ENCODE measurements around the gene ATP10A. TPM values are rescaled to one million over a fixed set of nuclear protein-coding genes. Genes with fewer than 3 reads are reported as not detected.

ATP10A gene
- total RNA-seq, 2 donors from 2014 or later, result 16.6 to 44.6 TPM

DNA sequence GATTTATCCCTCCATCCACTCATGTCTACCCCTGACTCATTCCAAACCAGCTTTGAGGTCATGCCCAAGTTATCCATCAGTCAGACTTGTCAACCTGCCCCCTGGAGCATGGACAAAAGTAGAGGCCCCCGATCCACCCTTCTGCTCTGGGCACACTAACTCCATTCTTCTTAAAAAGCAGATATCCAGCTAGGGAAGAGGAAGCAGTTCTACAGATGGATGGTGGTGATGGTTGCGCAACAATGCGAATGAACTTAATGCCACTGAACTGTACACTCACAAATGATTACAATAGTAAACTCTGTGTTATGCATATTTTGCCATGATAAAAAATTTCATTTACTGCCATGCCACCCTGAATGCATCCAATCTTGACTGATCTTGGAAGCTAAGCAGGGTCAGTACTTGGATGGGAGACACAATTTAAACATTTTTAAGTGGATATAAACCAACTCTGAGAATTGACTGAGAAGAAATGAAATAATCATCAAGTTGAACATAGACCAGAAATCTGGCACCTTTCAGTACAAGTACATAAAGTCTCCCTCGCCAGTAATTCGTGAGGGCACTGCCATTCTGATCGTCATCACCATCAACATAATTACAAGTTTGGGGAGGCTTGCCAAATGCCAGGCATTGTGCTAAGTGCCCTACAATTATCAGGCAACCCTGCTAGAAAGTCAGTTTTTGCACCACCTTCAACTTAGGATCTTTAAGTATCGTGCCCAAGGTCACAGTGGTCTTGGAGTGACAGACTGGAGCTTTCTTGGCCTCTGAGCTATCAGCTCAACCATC lies 124.8 kb downstream of the ATP10A start:
- Mint-ChIP-seq H3K27ac (peak overlapping the region in 1 of 2 donors; percentile 31), H3K9me3 (no peaks in the 10 kb centered on the region), H3K36me3 (no peaks in the 10 kb centered on the region)
- no peak for ATAC-seq
- no peak for DNase-seq (ENCODE audit: low spot score in 2 of 2)

DNA sequence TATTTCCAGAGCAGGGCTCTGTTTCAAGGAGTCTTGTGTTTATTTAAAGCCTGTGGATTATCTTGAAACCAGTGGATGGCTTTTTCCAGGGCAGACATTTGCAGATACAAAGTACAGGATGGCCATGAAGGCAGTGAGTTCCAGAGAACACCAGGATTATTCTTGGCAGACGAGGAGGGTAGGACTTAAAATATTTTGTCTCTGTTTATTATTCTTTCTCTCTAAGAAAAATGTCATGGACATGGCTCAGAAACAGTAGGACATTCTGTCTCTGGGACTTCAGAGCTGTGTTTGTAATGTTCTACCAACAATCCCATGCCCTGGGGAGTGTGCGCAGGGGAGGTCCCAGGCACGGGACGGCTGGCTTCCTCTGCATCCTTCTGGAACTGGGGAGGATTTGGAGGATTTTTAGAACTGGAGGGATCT lies 125.9 kb downstream of the ATP10A start:
- no peak for DNase-seq (ENCODE audit: low spot score in 2 of 2)
- no peak for ATAC-seq
- Mint-ChIP-seq H3K9me3 (no peaks in the 10 kb centered on the region), H3K27ac (peak overlapping the region in 1 of 2 donors; percentile 65), H3K36me3 (no peaks in the 10 kb centered on the region)

DNA sequence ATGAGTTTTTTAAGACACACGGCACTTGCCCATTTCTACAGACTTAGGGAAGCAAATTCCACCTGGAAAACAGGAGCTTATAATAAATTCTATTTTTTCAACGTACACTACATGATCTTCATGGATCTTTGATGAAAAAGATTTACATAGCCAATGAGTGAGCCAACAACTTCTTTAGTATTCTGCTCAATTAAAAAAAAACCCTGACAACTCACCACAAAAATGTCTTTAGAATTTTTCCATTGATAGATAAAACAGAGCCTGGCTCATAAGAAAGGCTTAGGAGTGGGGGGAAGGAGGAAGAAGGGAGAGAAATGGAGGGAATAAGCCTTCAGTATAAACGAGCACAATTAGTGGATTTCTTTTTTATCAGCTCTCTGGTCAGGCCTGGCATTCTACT lies 126.7 kb downstream of the ATP10A start:
- no peaks in the 10 kb centered on the region for H3K36me3 Mint-ChIP-seq
- no peak for DNase-seq (ENCODE audit: low spot score in 2 of 2)
- ATAC-seq, result no peak
- H3K9me3 Mint-ChIP-seq, result no peaks in the 10 kb centered on the region
- peak overlapping the region; percentile 13 to 73 for H3K27ac Mint-ChIP-seq

DNA sequence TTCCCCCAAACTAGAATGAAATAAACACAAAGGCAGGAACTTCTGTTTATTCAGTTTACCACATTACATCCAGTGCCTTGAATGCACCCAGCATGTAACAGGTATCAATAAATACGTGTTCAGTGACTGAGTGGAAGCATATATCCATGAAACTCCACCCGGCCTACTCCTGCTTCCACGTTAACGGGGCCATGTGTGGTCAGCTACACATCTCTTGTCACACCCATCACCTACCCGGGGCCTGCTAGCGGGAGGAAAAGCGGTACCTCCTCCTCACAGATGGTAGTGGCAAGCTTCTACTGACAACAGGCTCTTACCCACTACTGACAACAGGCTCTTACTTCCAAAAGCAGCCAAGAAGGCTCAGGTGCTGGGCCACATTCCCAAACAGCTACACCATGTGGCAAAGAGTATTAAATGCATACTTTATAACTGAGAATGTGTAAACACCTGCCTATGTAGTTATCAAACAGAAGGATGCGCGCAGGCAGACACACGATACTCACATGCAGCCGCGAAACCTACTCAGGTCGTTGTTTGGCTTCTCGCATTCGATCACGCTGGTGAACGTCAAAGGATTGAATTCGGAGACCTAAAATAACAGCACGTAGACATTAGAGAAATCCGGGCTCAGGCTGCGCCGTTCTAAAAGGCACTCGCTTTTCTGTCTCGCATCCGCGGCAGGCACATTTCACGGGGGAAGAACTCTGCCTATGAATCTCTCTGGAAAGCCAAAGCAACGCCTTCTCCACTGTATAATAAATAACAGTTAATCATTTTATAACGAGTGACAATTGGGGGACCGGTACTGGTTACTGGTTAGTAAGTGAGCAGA lies 127.4 kb downstream of the ATP10A start:
- no peak for DNase-seq (ENCODE audit: low spot score in 2 of 2)
- Mint-ChIP-seq H3K36me3 (no peaks in the 10 kb centered on the region), H3K27ac (peak overlapping the region; percentile 13 to 88), H3K9me3 (no peaks in the 10 kb centered on the region)
- no peak for ATAC-seq

DNA sequence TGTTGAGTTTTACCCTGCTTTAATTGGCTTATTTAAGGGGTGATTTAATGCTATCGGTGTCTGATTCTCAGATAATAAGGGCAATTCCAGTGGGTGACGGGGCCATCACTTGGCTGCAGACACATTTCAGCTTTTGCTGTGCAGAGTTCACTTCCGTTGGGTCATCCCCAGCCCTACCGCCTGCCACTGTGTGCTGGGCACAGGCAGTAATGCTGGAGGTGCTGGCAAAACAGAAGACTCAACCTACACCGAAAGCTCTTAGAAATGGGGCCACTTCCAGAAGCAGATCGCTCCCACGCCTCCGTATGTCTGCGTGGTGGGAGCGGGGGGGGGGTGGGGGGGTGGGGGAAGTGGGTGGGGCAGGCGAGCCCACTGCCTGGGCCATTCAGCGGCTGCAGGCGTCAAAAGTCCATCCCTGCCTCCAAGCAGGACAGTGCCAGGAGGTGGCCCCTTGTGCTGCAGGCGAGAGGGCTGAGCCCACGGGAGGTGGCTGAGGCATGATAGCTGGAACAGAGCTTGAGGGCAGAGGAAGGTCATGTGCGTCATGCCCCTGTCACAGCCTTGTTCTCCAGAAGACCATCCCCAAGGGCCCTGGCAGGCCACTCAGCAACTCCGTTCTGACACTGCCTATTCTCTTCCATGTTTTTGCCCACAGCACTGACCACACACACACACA lies 128.3 kb downstream of the ATP10A start:
- ATAC-seq (no peak), DNase-seq (ENCODE audit: low spot score in 2 of 2) (no peak)
- H3K36me3 Mint-ChIP-seq, result no peaks in the 10 kb centered on the region
- H3K27ac Mint-ChIP-seq, result no peak overlapping the region
- no peaks in the 10 kb centered on the region for H3K9me3 Mint-ChIP-seq

DNA sequence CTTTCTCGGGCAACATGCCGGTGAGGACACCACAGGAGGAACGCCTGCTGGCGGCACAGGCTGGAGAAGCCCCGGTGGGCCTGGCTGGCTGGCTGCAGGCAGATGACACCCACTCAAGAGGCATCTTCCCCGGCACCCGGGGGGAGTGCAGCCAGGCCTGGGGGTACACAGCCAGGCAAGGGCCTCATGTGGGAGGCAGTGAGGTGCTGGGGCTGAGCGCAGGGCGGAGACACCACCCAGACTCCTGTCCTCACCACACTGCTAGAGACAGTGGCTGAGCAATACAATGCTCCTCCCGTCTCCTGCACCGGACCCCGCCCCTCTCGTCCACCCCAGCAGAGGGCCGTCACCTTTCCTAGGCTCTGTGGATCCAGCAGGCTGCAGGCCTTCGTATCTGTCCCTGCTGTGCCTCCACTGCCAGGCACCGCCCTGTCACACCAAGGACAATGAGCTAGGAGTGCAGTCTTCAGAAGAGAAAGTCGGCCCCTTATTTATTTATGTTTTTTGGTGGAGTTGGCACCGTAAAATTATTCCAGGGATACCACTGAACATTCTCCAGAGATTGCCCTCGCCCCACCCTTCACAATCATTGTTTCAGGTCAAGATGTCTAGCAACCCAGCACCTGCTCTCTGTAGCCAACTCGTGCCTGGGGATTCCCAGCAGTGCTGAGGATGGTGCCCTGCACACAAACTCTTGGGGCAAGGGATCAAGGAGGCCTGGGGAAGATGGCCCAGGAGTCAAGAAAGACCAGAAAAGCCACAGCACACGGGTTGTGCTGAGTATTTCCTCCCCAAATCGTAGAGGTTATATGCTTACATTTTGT lies 129.1 kb downstream of the ATP10A start:
- ATAC-seq, result no peak
- no peaks in the 10 kb centered on the region for H3K9me3 Mint-ChIP-seq

DNA sequence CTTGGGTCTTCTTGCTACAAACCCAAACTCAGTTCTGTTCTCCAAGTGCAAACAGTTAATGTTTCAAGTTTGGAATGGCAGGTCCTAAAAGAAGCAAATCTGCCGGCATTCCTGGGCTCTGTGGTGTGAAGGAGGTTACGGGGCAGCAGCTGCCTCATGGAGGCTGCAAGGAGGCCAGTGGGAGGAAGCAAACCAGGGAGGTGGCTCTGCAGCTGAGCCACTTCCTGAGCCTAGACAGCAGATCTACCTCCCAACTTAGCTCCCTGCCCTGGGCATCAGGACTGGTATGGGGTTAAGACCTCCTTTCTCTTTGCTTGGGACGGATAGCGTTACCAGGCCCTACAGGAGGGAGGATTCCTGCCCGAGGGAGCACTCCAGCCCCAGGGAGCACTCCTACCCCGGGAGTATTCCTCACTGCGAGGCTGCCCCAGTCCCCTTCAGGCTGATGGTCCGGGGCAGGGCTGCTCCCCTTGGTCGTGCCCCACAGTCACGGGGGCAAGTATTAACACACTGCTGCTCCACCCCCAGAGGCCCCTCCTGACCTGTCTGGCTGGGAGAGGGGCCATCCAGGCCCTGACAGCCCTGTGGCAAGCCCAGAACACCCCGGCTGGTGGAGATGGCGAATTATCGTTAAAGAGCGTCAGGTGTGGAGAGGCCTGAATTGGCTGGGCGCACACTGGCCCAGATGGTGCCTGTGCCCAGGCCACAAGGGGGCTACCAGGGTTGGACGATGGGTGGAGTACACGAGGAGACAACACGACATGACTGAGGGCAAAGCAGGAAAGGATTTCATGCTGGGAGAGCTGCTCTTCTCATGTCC lies 129.9 kb downstream of the ATP10A start:
- Mint-ChIP-seq H3K9me3 (no peaks in the 10 kb centered on the region), H3K27ac (peak overlapping the region; percentile 68 to 82), H3K36me3 (no peaks in the 10 kb centered on the region)
- ATAC-seq (no peak), DNase-seq (ENCODE audit: low spot score in 2 of 2) (no peak)

More for the DNA sequence above, 129.1 kb downstream of the ATP10A start:
- no peak for DNase-seq (ENCODE audit: low spot score in 2 of 2)
- Mint-ChIP-seq H3K36me3 (no peaks in the 10 kb centered on the region), H3K27ac (peak overlapping the region; percentile 60 to 82)

DNA sequence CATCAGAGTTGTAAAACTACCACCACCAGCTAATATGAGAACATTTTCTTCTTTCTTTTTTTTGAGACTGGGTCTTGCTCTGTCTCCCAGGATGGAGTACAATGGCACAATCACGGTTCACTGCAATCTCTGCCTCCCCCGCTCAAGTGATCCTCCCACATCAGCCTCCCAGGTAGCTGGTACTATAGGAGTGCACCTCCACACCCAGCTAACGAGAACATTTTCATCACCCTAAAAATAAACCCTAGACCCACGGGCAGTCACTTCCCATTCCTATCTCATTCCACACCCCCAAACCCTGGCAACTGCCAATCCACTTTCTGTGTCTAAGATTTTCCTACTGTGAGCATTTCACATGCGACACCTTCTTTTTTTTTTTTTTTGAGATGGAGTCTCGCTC lies 130.9 kb downstream of the ATP10A start:
- Mint-ChIP-seq H3K9me3 (no peaks in the 10 kb centered on the region), H3K36me3 (no peaks in the 10 kb centered on the region), H3K27ac (peak overlapping the region in 1 of 2 donors; percentile 82)
- no peak for ATAC-seq
- DNase-seq (ENCODE audit: low spot score in 2 of 2), result no peak

DNA sequence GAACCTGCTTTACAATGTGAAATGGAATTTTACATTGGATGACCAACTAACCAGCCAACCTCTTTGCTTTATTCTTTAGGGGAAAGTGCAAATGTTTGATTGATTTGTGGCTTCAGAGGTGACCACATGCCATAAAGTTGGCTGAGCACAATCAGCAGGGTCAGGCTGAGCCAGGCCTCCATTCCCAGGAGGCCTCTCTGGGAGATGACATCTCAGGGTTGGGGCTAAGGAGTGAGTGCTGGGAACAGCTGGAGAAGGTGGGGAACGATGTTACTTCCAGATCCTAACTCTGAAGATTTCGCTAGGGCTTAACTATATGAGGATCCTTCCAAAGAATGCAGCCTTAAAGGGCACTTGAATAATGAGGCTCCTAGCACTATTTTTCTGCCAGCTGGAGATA lies 131.7 kb downstream of the ATP10A start:
- peak overlapping the region in 1 of 2 donors; percentile 29 for H3K27ac Mint-ChIP-seq
- H3K36me3 Mint-ChIP-seq, result no peaks in the 10 kb centered on the region
- H3K9me3 Mint-ChIP-seq, result no peaks in the 10 kb centered on the region
- DNase-seq (ENCODE audit: low spot score in 2 of 2) (no peak), ATAC-seq (no peak)

DNA sequence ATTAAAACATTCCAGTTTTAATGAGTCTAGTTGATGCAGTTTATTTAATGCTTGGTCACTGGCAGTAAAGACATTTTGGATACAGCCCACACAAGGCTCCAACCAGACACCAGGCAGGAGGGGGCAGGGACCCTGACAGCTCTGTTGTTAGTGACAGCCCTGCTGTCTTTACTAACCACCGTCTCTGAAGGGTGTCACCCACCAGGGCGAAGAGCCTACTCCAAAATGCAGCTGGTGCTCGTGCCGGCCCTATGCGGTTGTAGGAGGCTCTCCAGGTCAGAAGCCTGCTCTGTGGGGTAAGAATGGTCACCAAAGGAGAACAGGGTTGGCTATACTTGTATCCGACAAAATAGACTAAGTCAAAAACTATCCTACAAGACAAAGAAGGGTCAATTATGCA lies 132.2 kb downstream of the ATP10A start:
- ATAC-seq, result no peak
- Mint-ChIP-seq H3K27ac (peak overlapping the region in 1 of 2 donors; percentile 29), H3K9me3 (no peaks in the 10 kb centered on the region), H3K36me3 (no peaks in the 10 kb centered on the region)
- DNase-seq (ENCODE audit: low spot score in 2 of 2), result no peak

DNA sequence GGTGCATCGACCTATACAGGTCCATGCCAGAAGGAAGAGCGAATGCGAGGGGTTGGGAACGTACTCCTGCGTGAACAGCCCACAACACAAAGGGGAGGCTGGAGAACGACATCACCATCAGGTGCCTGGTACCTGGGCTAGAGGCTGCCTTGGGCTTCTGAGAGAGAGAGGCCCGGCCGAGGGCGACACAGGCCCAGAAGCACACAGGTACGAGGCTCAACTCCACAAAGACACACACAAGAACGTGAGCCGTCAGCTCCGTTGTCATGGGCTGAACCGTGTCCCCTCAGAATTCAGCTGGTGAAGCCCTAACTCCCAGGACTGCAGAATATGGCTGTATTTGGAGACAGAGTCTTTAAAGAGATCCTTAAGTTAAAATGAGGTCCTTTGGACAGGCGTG lies 134.3 kb downstream of the ATP10A start:
- no peaks in the 10 kb centered on the region for H3K36me3 Mint-ChIP-seq
- no peak for DNase-seq (ENCODE audit: low spot score in 2 of 2)
- ATAC-seq, result no peak
- no peaks in the 10 kb centered on the region for H3K9me3 Mint-ChIP-seq
- peak overlapping the region in 1 of 2 donors; percentile 35 for H3K27ac Mint-ChIP-seq

DNA sequence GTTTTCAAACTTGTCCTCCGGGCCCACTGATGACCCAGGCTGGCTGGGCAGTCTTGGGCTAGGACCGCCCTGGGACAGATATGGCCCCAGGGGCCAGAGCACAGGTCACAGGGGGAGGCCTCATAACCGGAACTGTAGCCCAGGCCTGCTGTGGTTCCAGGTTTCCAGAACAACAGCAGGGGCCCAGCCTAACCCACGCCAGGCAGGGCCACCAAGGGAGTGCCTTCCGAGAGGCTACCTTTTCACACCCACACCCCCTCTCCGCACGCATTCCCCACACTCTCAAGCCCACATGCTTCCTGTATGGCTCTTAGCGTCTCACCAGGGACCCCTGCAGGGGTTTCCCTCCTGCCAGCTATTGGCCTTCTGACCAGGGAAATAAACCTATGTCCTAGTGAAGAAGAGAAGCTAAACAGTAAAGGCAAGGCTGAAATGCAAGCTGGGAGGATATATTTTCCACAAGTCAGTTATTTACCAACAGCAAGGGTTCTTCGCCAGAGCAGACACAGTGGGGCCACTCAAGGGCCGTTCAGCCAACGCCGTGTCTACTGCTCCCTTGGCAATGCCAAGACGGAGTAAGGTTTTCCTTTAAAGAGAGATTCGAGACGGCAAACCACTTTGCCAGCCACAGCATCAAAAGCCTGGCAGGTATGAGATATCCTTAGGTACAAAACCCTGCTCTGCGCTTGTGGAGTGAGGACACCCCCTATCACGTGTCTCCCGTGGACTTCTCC lies 135.1 kb downstream of the ATP10A start:
- H3K27ac Mint-ChIP-seq, result peak overlapping the region; percentile 35 to 90
- no peak for ATAC-seq
- no peak for DNase-seq (ENCODE audit: low spot score in 2 of 2)

DNA sequence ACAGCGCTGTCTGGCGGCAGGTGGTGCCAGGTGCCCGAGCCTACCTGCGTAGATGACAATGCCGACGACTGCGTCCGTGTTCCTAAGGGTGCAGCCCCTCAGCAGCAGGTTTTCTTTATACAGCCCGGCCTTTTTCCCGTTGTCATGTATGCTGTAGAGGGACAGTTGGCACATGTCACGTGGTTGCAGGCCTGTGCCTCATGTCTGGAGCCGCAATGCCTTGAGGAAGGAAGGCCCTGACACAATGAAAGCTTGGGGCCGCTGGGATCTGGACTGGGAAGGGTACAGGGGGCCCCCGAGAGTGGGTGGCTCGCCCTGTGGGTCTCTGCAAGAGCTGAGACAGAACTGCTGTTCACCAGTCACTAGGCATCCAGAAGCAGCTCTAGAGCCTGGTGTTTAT lies 136.0 kb downstream of the ATP10A start:
- ATAC-seq, result no peak
- no peaks in the 10 kb centered on the region for H3K36me3 Mint-ChIP-seq
- peak overlapping the region in 1 of 2 donors; percentile 84 for H3K27ac Mint-ChIP-seq
- no peaks in the 10 kb centered on the region for H3K9me3 Mint-ChIP-seq
- DNase-seq (ENCODE audit: low spot score in 2 of 2), result no peak

More for the DNA sequence above, 135.1 kb downstream of the ATP10A start:
- Mint-ChIP-seq H3K9me3 (no peaks in the 10 kb centered on the region), H3K36me3 (no peaks in the 10 kb centered on the region)

DNA sequence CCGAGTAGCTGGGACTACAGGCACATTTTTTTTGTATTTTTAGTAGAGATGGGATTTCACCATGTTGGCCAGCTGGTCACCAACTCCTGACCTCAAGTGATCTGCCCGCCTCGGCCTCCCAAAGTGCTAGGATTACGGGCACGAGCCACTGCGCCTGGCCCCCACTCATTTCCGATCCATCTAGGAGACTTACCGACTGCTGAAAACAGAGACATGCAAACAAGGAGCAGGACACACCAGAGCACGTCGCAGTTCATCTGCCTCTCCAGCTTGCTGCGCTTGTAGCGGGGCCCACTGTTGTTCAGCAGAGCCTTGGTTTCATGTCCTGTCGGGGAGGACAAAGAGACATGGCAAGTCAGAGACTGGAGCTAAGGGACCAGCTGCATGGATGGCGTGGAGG lies 137.4 kb downstream of the ATP10A start:
- Mint-ChIP-seq H3K36me3 (no peaks in the 10 kb centered on the region), H3K9me3 (no peaks in the 10 kb centered on the region), H3K27ac (no peak overlapping the region)
- ATAC-seq (no peak), DNase-seq (ENCODE audit: low spot score in 2 of 2) (no peak)

DNA sequence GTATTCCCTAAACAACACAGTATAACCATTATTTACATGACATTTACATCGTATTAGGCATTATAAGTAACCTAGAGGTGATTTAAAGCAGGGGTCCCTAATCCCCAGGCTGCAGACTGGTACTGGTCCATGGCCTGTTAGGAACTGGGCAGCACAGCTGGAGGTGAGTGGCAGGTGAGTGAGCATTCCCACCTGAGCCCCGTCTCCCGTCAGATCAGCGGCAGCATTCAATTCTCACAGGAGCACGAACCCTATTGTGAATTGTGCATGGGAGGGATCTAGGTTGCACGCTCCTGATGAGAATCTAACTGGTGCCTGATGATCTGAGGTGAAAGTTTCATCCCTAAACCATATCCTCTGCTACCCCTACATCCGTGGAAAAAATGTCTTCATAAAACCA lies 138.2 kb downstream of the ATP10A start:
- ATAC-seq, result no peak
- H3K9me3 Mint-ChIP-seq, result no peaks in the 10 kb centered on the region
- H3K27ac Mint-ChIP-seq, result peak overlapping the region; percentile 11 to 88
- no peak for DNase-seq (ENCODE audit: low spot score in 2 of 2)
- H3K36me3 Mint-ChIP-seq, result no peaks in the 10 kb centered on the region

All from activated naive CD4-positive, alpha-beta T cell treated with anti-CD3 and anti-CD28 coated beads, Interleukin-2, amount 50 U/mL, for 72 hours (primary cell).